ENCODE results near the gene TSC22D2.

DNA sequence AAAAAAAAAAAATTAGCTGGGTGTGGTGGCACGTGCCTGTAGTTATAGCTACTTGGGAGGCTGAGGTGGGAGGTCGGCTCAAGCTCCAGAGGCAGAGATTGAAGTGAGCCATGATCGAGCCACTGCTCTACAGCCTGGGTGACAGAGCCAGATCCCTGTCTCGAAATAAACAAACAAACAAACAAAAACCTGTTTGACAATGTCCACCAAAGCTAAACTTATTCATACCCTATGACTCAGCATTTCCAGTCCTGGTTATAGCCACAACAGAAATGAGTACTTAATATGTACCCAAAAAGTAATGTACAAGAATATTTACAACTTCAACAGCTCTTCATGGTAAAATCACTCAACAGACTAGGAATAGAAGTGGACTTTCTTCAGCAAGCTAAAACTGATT, 107.1 kb downstream of the TSC22D2 start:
- TF ChIP-seq CTCF (IDR thresholded peaks at IDR 0.05) (no peak), POLR2AphosphoS5 (IDR thresholded peaks at IDR 0.05; ENCODE audit: low read depth, low read length) (no peak), TCF7L2 (IDR thresholded peaks at IDR 0.05; ENCODE audit: low read depth, low read length) (no peak), SIN3A (IDR thresholded peaks at IDR 0.05; ENCODE audit: borderline replicate concordance, insufficient read depth, low read depth, low read length) (no peak)
- TF ChIP-seq, protein P1, sequence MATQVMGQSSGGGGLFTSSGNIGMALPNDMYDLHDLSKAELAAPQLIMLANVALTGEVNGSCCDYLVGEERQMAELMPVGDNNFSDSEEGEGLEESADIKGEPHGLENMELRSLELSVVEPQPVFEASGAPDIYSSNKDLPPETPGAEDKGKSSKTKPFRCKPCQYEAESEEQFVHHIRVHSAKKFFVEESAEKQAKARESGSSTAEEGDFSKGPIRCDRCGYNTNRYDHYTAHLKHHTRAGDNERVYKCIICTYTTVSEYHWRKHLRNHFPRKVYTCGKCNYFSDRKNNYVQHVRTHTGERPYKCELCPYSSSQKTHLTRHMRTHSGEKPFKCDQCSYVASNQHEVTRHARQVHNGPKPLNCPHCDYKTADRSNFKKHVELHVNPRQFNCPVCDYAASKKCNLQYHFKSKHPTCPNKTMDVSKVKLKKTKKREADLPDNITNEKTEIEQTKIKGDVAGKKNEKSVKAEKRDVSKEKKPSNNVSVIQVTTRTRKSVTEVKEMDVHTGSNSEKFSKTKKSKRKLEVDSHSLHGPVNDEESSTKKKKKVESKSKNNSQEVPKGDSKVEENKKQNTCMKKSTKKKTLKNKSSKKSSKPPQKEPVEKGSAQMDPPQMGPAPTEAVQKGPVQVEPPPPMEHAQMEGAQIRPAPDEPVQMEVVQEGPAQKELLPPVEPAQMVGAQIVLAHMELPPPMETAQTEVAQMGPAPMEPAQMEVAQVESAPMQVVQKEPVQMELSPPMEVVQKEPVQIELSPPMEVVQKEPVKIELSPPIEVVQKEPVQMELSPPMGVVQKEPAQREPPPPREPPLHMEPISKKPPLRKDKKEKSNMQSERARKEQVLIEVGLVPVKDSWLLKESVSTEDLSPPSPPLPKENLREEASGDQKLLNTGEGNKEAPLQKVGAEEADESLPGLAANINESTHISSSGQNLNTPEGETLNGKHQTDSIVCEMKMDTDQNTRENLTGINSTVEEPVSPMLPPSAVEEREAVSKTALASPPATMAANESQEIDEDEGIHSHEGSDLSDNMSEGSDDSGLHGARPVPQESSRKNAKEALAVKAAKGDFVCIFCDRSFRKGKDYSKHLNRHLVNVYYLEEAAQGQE (IDR thresholded peaks at IDR 0.05; ENCODE audit: insufficient read depth in 1 of 2, low read depth in 2 of 2, low read length in 1 of 2), result no peak
